Activated T-helper 9 cell treated with anti-CD3 and anti-CD28 coated beads, Interleukin-2, amount 50 U/mL, for 16 hours (primary cell): ENCODE measurements around the gene LRIG1.

Experiments
- DNase-seq: peaks from one replicate; pipeline ENCODE4 v3.0.0-alpha.2; 2020; ENCODE audit warnings: low read depth

The LRIG1 gene

DNA sequence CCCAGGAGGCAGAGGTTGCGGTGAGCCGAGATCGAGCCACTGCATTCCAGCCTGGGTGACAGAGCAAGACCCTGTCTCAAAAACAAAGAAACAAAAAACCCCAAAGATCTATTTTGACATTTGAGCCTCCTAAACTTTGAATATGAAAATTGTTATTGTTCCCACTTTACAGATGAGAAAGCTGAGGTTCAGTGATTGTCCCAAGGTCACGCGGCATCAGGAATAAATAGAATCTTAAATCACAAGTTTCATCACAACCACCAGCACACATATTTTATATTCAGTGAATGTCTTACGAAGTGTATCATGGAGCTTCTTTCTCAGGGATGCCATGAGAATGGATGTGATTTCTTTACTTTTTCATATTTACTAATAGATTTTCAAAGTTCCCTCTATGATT is 5.3 kb upstream of the LRIG1 start:
- no peak for DNase-seq

DNA sequence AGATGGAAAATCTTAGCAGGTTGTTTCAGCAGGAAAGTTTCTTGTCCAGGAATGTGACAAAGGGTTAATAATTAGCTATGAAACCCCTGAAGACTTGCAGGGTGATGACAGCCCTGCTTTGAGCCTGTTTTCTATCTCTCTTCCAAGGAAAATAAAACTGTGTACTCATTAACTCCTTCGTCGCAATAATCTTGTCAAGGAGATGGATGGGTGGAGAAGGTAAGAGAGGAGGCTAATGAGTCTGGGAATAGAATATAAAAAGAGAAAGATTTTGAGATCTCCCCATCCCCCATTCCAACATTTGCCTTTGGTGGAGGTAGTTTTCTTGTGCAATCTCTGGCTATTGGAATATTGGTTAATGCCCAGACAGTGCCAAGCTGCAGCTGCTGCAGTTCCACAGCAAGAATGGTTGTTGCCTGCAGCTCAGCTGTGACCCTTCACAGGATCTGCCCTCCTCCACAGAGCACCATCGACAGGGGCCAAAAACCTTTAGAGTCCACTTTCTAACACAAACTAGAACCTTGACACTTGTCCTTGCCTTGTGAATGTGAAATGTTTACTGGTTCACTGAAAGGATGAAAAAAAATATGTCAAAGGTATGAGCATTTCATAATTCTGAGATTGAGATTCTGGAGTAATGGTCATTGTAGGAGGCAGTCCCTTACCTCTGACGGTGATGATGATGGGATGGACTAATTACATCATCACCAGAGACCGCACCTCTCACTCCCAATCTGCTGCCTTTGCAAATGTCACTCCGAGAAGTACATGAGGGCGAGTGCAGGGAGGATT is 4.2 kb upstream of the LRIG1 start:
- no peak for DNase-seq

DNA sequence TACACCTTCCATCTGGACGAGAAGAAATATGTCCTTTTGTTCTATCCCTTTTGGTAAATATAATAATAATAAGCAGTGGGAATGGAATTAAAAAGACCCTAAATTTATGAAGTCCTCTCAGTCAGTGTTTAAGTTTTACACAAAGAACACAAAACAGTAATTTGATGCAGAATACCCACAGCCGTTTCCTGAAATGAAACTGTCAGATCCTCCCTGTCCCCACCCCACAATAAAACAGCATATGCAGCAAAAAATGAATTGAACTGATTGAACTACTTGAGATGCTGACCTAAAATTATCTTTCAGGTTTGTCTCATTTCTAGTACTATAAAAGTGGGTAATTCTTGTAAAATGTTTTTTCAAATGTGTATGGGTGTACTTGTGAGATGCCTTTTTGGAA is 2.2 kb upstream of the LRIG1 start:
- DNase-seq, result no peak

DNA sequence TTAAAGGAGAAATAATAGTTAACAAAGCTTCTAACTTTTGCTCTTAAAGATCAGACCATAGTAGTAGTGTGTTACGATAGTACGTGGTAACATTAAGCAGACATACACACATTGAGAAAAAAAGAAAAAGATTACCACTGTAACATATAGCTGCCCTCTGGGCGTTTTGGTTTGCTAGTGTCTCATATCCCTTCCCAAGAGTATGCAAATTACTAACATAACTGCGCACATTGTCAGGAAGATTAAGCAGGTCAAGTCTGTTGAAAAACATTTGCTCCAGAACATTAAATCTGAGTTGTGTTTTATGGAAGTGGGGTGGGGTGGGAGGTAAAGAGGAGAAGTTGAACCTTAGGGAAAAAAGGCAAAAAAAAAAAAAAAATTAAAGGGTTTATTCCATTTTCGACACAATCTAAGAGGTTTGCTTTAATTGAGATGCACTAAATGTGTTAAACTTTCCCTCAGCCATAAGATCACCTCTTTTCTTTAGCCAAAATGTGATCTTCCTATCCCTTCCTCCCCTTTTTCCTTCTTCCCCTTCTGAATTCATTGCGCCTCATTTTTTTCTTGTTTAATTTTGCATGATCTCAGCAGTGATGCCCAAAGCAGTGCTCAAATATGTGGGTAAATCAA is 1.5 kb upstream of the LRIG1 start:
- no peak for DNase-seq

DNA sequence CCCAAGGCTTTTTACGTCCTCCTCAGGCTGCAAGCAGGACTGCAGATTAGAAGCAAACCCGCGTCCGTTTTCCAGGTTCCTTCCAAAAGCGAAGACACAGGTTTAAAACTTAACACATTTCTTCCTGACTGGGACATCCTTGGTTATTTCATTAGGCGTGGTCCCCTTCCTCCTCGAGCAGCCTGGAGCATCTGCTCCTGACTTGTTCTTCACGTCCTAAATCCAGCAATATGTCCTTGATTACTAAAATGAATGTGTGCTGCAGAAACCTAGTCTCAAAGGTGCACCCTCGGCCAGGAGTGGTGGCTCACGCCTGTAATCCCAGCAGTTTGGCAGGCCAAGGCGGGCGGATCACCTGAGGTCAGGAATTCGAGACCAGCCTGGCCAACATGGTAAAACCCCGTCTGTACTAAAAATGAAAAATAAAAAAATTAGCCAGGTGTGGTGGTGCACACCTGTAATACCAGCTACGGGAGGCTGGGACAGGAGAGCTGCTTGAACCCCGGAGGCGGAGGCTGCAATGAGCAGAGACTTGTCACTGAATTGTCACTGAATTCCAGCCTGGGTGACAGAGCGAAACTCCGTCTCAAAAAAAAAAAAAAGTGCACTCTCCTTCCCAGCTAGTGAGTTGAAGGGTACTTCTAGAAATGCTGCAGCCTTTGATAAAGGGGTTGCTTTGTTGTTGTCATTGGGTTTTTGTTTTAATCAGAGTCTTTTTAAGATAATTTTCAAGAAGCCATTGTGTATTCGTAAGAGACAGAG is 842 bp upstream of the LRIG1 start:
- no peak for DNase-seq

DNA sequence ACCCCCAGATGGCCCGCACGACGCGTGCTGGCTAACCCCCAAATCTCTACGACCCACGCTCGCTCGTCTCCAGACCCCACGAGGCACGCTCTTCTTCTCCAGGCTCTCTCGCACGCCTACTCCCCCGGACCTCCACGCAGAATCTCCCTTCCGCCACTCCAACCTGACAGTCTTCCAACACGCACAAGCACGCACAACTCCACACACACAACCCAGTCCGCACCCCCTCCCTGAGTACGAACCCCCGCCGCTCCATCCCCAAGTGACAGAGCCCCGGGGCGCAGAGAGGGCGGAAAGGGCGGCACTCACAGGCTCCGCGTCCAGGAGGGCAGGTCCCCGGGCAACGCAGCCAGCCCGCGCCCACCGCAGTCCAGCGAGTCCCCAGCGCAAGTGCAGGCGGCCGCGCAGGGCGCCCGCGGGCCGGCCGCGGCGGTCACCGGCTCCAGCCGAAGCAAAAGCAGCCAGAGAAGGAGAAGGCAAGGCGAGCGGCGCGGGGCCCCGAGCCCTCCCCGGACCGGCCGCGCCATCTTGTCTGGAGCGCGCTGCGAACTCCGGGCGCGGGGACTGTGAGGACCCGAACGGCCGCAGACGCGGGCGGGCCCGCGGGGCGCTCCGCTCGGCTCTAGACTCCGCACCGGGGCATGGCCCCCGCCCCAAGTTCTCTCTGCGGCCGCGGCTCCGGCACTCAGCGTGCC is 794 bp downstream of the LRIG1 start:
- peak; percentile 31 for DNase-seq

DNA sequence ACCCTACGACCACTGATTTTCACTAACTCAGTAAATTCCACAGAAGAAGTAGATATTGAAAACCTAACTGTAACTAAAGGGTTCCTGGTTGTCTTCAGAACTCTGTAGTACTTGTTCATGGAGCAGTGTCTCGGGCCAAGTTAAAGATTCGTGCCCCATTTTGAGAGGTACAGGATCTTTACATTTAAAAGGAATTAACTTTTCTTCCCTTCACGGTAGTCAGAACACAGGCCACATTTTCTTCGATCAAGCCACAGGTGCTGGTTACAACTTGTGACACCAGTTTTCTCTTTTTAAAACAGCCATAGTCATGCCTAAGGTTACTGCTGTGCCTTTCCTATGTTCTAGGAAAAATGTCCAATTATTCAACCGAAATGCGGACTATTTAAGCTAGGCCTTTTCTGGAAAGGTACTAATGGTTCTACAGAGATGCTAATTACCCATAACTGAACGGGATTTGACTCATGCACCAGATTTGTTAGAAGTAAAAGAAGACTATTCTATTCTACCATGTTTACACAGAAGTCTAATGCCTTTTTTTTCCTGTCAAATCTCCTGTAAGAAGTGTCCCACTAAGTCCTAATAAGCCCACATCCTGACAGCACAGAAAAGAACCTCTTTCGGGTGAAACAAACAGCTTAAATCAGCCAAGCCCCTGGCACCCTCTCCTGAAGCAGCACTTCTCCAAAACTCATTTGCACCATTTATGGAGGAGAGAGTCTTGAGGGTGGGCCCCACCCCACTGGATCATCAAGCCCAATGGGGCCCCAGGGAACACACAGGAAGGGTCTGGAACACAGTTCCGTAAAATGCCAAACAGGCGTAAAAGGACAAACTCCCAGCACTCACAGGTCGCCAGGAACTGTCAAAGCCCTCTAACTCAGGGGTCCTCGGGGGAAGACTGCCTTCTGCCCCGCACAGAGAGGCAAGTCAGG is 1.9 kb downstream of the LRIG1 start:
- no peak for DNase-seq

DNA sequence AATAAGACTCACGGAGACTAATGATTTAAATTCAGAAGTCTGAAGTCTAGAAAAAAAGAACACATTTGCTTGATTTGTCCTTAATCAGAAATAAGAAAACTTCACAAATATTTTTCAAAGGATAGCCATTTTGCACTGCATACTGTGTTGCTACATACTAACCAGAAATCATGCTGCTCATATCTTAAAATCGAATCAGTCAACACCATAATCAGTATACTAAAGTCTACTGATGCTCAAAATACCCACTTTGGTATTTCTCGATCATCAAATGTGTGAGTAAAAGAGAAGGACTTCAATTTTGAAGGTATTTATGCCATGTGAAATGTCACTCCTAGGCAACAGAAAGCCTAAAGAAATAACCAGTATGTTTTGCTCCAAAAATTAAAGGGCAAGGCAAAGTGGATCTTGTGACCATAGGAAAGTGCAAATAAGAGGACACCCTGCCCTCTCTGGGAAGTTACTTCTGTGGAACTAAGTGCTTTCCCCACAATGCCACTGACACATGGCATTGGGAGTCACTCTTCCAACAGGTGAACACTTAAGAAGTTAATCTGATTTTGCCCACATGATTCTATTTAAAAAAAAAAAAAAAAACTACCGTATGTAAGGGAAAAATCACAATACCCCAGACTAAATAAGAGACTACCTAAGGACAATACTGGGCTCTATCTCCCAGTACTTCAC is 2.7 kb downstream of the LRIG1 start:
- no peak for DNase-seq

DNA sequence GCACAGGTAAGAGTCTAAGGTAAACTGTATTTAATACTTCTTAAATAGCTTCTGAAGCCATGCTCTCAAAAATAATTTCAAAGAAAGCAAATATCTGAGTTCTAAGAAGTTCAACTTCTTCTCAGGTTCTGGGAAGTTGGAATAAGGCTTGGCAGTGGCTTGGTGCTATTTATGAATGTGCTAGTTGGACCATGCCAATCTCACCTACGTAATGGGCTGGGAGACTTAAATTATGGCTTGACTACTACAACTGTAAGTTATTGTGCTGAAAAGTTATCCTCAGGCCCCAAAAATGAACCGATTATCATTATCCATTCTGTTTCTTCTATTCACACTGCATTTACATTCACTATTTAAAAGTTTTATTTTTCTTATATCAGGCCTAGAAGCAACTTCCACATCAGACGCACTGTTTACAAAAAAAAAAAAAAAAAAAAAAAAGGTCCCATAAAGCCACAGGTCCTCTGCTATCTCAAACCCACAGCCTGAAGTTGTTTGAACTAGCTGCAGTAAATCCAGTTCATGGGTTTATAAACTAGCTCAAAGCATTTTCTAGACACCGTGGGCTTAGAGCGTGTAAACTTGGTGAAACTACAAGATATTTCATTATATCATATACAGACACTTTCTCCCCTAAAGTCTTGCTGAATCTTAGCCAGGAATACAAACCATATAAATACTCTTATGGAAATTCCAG is 3.4 kb downstream of the LRIG1 start:
- DNase-seq, result no peak

DNA sequence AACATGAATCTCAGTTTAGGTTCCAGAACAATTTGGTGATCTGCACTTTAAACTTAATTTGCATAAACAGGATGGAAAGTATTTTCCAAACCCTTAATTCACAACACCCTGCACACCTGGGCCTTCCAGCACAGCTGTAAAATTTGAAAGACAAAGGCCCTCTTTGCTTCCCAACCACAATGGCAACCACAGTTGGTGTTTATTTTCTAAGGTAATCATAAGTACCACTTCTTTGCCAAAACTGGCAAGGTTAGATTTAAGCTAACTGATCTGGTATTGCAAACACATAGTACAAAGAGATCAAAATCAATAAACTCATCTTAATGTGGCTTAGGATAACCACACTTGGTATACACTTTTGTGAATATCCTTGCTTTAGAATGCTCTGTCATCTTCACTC is 4.1 kb downstream of the LRIG1 start:
- DNase-seq, result no peak

DNA sequence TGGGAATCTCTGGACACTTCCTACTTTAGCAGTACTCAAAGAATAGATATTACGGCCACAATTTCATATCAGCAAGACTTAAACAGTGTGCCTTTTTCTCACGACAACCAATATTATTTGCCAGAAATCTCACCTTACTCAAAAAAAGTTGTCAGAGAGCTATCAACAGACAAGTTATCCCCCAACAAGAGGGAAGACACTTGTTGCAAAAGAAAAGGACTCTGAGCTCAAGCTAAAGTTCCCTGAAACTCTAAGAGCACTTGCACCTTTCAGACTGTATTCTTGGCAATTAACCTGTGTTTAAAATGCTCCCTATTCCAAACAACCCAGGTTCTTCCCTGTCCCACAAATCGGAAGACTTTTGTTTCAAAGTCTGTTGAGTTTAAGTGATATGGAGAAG is 4.5 kb downstream of the LRIG1 start:
- no peak for DNase-seq

DNA sequence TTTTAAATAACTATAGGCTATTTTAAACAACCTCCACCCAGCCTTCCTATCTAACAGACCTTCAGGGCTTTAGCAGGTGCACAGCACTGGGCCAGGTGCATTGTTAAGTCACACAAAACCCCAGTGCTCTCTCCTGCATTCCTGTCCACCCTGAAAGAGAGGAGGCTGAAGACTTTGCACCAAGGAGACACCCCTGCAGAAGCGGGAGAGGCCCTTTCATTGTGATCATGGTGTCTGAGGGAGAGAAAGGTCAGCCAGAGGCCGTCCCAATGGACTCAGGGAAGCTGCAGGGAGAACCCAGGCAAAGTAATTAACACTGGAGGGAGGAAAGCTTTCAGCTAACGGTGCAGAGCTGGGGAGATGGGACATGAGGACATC is 5.2 kb downstream of the LRIG1 start:
- DNase-seq, result no peak

DNA sequence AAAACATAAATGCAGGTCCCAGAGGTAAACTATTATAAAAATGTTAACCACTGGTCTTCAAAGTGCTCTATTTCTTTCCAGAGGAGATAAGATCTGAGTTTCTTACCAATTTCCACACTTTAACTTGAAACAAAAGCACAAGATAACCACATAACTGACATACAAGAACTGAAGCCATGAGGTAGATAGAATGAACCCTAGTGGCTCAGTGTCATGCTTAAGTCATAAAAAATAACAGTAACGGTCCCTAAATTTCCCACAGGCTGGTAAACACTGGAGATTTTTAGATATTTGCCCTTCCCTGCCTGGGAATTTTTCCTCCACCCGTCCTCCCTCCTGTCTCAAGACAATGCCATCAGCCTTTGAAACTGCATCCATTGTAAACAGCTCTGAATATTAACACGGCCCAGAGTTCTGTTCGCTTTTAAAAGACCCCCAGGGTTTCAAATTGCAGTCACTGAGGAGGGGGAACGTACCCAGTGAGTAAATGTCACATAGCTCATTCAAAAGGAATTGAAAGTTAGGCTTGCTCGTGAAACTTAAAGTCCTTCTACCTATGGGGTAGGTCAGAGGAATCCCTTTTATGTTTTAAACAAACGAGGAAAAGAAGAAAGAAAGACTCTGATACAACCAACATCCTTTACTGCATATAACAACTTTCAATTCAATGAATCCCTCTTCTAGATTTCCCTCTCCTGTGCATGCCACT is 5.7 kb downstream of the LRIG1 start:
- no peak for DNase-seq

DNA sequence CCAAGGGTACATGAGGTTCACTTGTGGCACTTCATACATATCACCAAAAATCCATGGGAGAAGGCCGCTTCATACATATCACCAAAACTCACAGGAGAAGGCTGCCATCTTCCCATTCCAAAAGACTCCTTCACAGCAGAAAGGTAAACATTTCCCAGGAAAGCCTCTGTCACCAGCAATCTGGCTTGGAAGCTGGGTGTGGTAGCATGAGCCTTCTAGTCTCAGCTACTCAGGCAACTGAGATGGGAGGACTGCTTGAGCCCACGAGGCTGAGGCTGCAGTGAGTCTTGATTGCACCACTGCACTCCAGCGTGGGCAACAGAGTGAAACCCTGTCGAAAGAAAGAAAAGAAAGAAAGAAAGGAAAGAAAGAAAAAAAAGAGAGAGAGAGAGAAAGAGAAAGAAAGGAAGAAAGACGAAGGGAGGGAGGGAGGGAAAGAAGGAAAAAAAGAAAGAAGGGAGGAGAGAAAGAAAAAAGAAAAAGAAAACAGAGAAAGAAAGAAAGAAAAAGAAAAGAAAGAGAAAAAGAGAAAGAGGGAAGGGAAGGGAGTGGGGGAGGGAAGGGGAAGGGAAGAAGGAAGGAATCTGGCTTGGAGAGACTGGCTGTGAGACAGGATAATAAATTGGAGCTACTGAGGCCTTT is 7.2 kb downstream of the LRIG1 start:
- DNase-seq, result no peak

DNA sequence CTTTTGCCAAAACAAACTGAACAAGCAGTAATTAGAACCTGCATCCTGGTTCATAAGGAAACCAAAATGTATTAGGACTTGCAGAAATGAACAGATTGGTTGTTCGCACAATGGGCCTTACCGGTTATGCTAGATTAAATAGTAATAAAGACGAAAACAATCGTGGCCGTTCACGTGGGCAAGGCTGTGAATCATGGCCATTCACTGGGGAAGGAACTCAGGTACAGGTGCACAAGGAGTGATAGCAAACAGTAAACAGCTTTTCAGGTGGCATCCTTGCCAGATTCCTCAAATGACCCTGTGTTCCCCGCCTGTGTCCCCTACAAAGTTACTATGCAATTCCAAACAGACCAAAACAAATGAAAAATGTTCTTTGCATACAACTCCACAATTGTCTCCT is 8.2 kb downstream of the LRIG1 start:
- DNase-seq, result no peak

DNA sequence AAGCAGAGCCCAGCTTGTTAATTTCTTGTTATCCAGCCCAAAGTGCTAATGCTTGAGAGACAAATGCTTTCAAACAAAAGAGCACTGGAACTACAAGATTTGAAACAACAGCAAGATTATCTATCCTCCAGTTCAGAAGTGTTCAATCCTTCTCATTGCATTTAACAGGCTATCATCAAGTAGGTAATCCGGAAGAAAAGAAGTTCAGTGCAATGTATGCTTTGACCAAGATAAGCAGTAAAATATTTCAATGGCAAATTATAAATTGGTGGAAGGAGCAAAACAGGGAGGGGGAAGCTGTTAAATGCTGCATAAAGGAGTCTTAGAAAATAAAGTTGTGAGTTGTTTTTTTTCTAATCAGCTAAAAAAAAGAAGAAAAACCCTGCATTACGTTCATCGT is 8.8 kb downstream of the LRIG1 start:
- no peak for DNase-seq

DNA sequence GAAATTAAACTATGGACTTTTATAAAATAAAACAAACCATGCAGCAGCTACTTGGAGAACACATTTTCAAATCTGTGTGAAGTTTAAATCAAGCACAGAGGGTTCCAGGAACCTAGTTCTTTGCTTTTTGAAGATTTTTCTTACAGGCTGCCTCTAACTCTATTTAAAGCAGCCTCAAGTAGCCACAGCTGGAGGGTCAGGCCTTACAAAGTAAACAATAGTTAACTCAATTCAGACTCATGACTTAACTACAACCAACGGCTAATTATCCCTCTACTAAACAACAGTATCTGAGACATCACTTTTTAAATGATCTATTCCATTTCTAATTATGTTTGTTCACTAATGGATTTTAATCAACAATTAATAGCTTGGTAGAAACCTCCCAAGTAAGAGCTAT is 9.8 kb downstream of the LRIG1 start:
- DNase-seq, result no peak

DNA sequence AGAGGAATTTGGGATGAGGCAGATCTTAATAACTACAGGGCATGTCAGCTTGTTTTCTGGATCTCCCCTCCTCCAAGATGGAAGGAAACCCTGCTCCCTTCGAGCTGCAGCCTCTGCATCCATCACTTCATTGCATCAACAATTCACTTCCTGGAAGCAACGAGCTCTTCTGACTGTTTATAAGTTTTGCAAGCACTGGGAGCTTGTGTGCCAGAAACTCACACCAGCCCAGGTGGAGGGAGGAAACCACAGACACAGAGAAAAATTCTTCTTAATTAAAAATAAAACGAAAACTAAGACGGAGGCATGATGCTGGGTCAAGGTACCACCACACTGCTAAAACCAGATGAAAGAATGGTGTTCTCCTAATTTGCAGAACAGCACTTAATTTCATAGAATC is 10.6 kb downstream of the LRIG1 start:
- no peak for DNase-seq

DNA sequence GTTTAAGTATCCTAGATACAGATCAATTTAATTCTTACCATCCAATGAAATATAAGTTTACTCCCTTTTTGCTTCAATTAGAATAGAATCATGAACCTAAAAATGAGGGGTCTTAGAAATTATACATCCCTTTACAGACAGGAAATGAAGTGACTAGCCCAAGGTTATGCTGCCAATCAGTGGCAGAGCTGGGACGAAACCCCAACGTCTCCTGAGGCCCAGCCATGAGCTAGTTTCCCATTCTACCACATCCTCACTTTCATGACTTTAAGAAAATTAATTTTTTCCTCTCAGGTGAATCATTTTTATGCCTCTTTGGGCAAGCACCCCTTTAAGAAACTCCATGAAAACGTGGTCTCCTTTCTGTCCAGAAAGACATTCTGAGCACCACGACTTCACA is 11.2 kb downstream of the LRIG1 start:
- DNase-seq, result no peak
